ENCODE results near the gene YWHAE.
"Not testable (repeated sequence)": the region's sequence is repeated elsewhere in the genome, so short reads cannot be mapped to it uniquely, and the experiment has no call there.

- TF ChIP-seq POLR2A, CTCF (IDR thresholded peaks at IDR 0.05): not testable (repeated sequence)
Measured at GRCh38 chr17:1386675-1387190, 13.3 kb downstream of the YWHAE start.
